T-helper 1 cell treated with Interleukin-12 subunit alpha and Interleukin-12 subunit beta and Interleukin-4 antibody, amounts not matched to agents 30 μg/mL and 1 μg/mL, for 36 hours (primary cell): Measurements from ENCODE around the gene DENND10.
A peak's percentile ranks its signal among the peaks of the same experiment; 100 is the strongest.
"Not testable (repeated sequence)": the region's sequence is repeated elsewhere in the genome, so short reads cannot be mapped to it uniquely, and the experiment has no call there.

Source experiments
- H3K27ac Mint-ChIP-seq: one replicate; pipeline ENCODE4 v1.8.0; 2021; ENCODE audit warnings: mild to moderate bottlenecking, mixed read lengths
- H3K27me3 Mint-ChIP-seq: one replicate; pipeline ENCODE4 v1.8.0; 2021; ENCODE audit warnings: low read depth, mixed read lengths
- H3K36me3 Mint-ChIP-seq: one replicate; pipeline ENCODE4 v1.8.0; 2021; ENCODE audit warnings: low read depth, mixed read lengths
- H3K4me1 Mint-ChIP-seq: one replicate; pipeline ENCODE4 v1.8.0; 2021; ENCODE audit warnings: low read depth, mixed read lengths
- H3K4me3 Mint-ChIP-seq: one replicate; pipeline ENCODE4 v1.8.0; 2021; ENCODE audit warnings: mild to moderate bottlenecking, moderate library complexity, mixed read lengths
- H3K9me3 Mint-ChIP-seq: one replicate; pipeline ENCODE4 v1.8.0; 2021; ENCODE audit warnings: mixed read lengths

The DENND10 gene

GRCh38 chr10:119161680-119162451, 58.0 kb downstream of the DENND10 start:
- no peaks in the 10 kb centered on the region for H3K27me3 Mint-ChIP-seq
- H3K4me1 Mint-ChIP-seq: peaks cover 22% of the 10 kb centered on the region
- H3K9me3 Mint-ChIP-seq: no peaks in the 10 kb centered on the region
- H3K27ac Mint-ChIP-seq: no peak overlapping the region
- no peak overlapping the region for H3K4me3 Mint-ChIP-seq
- peaks cover 18% of the 10 kb centered on the region for H3K36me3 Mint-ChIP-seq

- H3K4me3 Mint-ChIP-seq: no peak overlapping the region
- H3K4me1 Mint-ChIP-seq: peaks cover 28% of the 10 kb centered on the region
- H3K9me3 Mint-ChIP-seq: no peaks in the 10 kb centered on the region
- H3K27ac Mint-ChIP-seq: no peak overlapping the region
- no peaks in the 10 kb centered on the region for H3K27me3 Mint-ChIP-seq
- H3K36me3 Mint-ChIP-seq: peaks cover 22% of the 10 kb centered on the region
Measured at GRCh38 chr10:119162452-119163092, 58.7 kb downstream of the DENND10 start.

- Mint-ChIP-seq H3K36me3 (peaks cover 36% of the 10 kb centered on the region), H3K4me1 (peaks cover 32% of the 10 kb centered on the region), H3K9me3 (no peaks in the 10 kb centered on the region), H3K4me3 (peak within 1 kb of the TSS; percentile 86), H3K27me3 (no peaks in the 10 kb centered on the region), H3K27ac (peak within 1 kb of the TSS; percentile 95)
Measured at GRCh38 chr10:119165171-119166117, 61.5 kb downstream of the DENND10 start, which contains the start of gene SFXN4. TSS of gene SFXN4 (minus strand) at chr10:119165714. CDS start at chr10:119165647, 67 bp downstream.

- peak overlapping the region; percentile 86 for H3K4me3 Mint-ChIP-seq
- peak overlapping the region; percentile 95 for H3K27ac Mint-ChIP-seq
- H3K4me1 Mint-ChIP-seq: peaks cover 32% of the 10 kb centered on the region
- H3K9me3 Mint-ChIP-seq: no peaks in the 10 kb centered on the region
- peaks cover 34% of the 10 kb centered on the region for H3K36me3 Mint-ChIP-seq
- H3K27me3 Mint-ChIP-seq: no peaks in the 10 kb centered on the region
Measured at GRCh38 chr10:119166118-119166500, 62.2 kb downstream of the DENND10 start.

GRCh38 chr10:119166564-119166963, 62.7 kb downstream of the DENND10 start:
- Mint-ChIP-seq H3K4me1 (peaks cover 32% of the 10 kb centered on the region), H3K27ac (peak overlapping the region; percentile 95), H3K36me3 (peaks cover 39% of the 10 kb centered on the region), H3K27me3 (no peaks in the 10 kb centered on the region), H3K4me3 (peak overlapping the region; percentile 86), H3K9me3 (no peaks in the 10 kb centered on the region)

GRCh38 chr10:119167041-119167440, 63.1 kb downstream of the DENND10 start:
- Mint-ChIP-seq H3K27ac (peak overlapping the region; percentile 95), H3K27me3 (no peaks in the 10 kb centered on the region), H3K4me1 (peaks cover 28% of the 10 kb centered on the region), H3K36me3 (peaks cover 40% of the 10 kb centered on the region), H3K9me3 (no peaks in the 10 kb centered on the region), H3K4me3 (peak overlapping the region; percentile 86)

- peaks cover 46% of the 10 kb centered on the region for H3K36me3 Mint-ChIP-seq
- H3K27ac Mint-ChIP-seq: no peak overlapping the region
- peaks cover 30% of the 10 kb centered on the region for H3K4me1 Mint-ChIP-seq
- H3K4me3 Mint-ChIP-seq: no peak overlapping the region
- H3K27me3 Mint-ChIP-seq: no peaks in the 10 kb centered on the region
- H3K9me3 Mint-ChIP-seq: no peaks in the 10 kb centered on the region
Measured at GRCh38 chr10:119174109-119174508, 70.2 kb downstream of the DENND10 start.

- Mint-ChIP-seq H3K4me3 (peak overlapping the region; percentile 42), H3K9me3 (no peaks in the 10 kb centered on the region), H3K27ac (peak overlapping the region; percentile 75), H3K4me1 (peaks cover 30% of the 10 kb centered on the region), H3K27me3 (no peaks in the 10 kb centered on the region), H3K36me3 (peaks cover 31% of the 10 kb centered on the region)
Measured at GRCh38 chr10:119176166-119176565, 72.3 kb downstream of the DENND10 start.

- peak overlapping the region; percentile 99 for H3K27ac Mint-ChIP-seq
Measured at GRCh38 chr10:119177708-119178371, 73.9 kb downstream of the DENND10 start.

GRCh38 chr10:119178372-119179119, 74.6 kb downstream of the DENND10 start, which contains the start of gene PRDX3:
TSS of gene PRDX3 (minus strand) at chr10:119178812. CDS start at chr10:119178790, 22 bp downstream.
- Mint-ChIP-seq H3K36me3 (peaks cover 18% of the 10 kb centered on the region), H3K4me1 (peaks cover 31% of the 10 kb centered on the region), H3K27ac (peak within 1 kb of the TSS; percentile 99), H3K4me3 (peak within 1 kb of the TSS; percentile 97), H3K27me3 (no peaks in the 10 kb centered on the region), H3K9me3 (no peaks in the 10 kb centered on the region)

More at GRCh38 chr10:119177708-119178371, 73.9 kb downstream of the DENND10 start:
- Mint-ChIP-seq H3K4me1 (peaks cover 30% of the 10 kb centered on the region), H3K27me3 (no peaks in the 10 kb centered on the region), H3K9me3 (no peaks in the 10 kb centered on the region), H3K36me3 (peaks cover 19% of the 10 kb centered on the region), H3K4me3 (peak overlapping the region; percentile 97)

- H3K27ac Mint-ChIP-seq, H3K9me3 Mint-ChIP-seq, H3K36me3 Mint-ChIP-seq: not testable (repeated sequence)
Measured at GRCh38 chr10:119180850-119181400, 77.0 kb downstream of the DENND10 start.

GRCh38 chr10:119183664-119184412, 79.9 kb downstream of the DENND10 start:
- Mint-ChIP-seq H3K27ac (peak overlapping the region; percentile 74), H3K4me1 (peaks cover 13% of the 10 kb centered on the region), H3K36me3 (no peaks in the 10 kb centered on the region), H3K27me3 (no peaks in the 10 kb centered on the region), H3K9me3 (no peaks in the 10 kb centered on the region), H3K4me3 (no peak overlapping the region)

More at GRCh38 chr10:119180850-119181400, 77.0 kb downstream of the DENND10 start:
- not testable (repeated sequence) for H3K27me3 Mint-ChIP-seq, H3K4me3 Mint-ChIP-seq
- peaks cover 31% of the 10 kb centered on the region for H3K4me1 Mint-ChIP-seq
